Spinal cord (tissue), 10 donors: Measurements from ENCODE around the gene ORAI1. TPM values are rescaled to one million over a fixed set of nuclear protein-coding genes. Genes with fewer than 3 reads are reported as not detected.
"Not testable (repeated sequence)": the region's sequence is repeated elsewhere in the genome, so short reads cannot be mapped to it uniquely, and the experiment has no call there.

Source experiments
- DNase-seq, 6 donors: peaks; one replicate each; pipeline versions ENCODE4 v3.0.0 to v3.0.0-alpha.2; 2013 to 2015; ENCODE audit warnings: low spot score in 6 of 6, low read depth in 4 of 6
- H3K27ac ChIP-seq: one replicate; pipeline ENCODE4 v1.5.1; 2013; ENCODE audit warnings: low read depth, low read length, control low read depth
- H3K27me3 ChIP-seq: one replicate; pipeline ENCODE4 v1.6.1; 2013; ENCODE audit warnings: low read length; ENCODE audit not compliant: control insufficient read depth, insufficient read depth
- H3K36me3 ChIP-seq: one replicate; pipeline ENCODE4 v1.6.1; 2013; ENCODE audit warnings: low read length; ENCODE audit not compliant: control insufficient read depth, insufficient read depth
- H3K4me1 ChIP-seq: one replicate; pipeline ENCODE4 v1.6.1; 2013; ENCODE audit warnings: low read length; ENCODE audit not compliant: control insufficient read depth, insufficient read depth
- H3K4me3 ChIP-seq: one replicate; pipeline ENCODE4 v1.5.1; 2013; ENCODE audit warnings: low read depth, low read length, control low read depth
- H3K9me3 ChIP-seq: one replicate; pipeline ENCODE4 v1.6.1; 2013; ENCODE audit warnings: low read length; ENCODE audit not compliant: control insufficient read depth, insufficient read depth
- WGBS: methylation state at CpG from one replicate; pipeline ENCODE4 v1.1.5; 2013; ENCODE audit warnings: missing lambda C conversion rate; ENCODE audit not compliant: insufficient coverage; 5-methylcytosine and 5-hydroxymethylcytosine counted together
- polyA plus RNA-seq, 2 donors: library from polyadenylated mRNA; unstranded; fragments of 120-200 nt; gene quantifications; one replicate each; pipeline ENCODE4 v1.2.1, GENCODE V29; 2013; ENCODE audit not compliant: insufficient read length in 2 of 2
- total RNA-seq, 2 donors: library from RNA; depleted of rRNA in 1 of 2; stranded (reverse); fragments of 120-200 nt in 1 of 2; fragments of >200 nt in 1 of 2; gene quantifications; one replicate each; pipeline versions ENCODE4 v1.2.3 to v1.2.4, GENCODE V29; 2013 to 2014
- donor health status: healthy.

The ORAI1 gene
- total and polyA plus RNA-seq, 4 donors = 3.0 to 14.3 (median 10.5) TPM

DNA sequence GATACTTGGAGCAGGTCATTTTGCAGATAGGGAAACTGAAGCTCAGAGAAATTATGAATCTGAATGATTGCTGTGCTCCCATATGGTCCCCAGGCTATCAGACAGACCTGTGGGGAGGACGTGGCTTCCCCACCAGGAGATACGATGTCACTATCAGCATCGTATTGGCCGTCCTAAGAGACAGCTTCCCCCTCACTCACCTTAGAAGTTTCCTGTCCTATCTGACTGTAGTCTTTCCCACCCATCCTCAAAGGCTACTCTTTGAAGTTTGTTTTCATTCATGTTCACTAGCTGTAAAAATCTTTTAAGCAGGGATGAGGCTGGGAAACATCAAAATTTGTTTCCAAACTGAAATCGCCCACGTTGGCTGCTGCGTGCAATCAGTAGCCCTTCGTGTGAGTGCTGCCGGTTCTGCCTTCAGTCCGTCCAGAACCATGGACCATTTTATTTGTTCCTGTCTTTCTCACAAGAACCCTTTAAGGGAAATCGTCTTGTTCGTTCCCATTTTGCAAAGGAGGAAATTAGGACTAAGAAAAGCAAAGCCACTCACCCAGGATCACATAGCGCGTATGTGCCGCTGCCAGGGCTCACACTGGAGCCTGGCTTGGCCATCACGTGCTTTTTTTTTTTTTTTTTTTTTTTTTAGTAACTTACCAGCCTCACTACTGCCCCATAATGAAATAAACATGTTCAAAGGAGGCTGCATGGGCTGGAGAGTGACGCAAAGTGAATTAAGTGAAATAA is 44.5 kb upstream of the ORAI1 start:
- H3K36me3 ChIP-seq = no peaks in the 10 kb centered on the region
- H3K27me3 ChIP-seq = no peaks in the 10 kb centered on the region
- H3K4me1 ChIP-seq = peaks cover 50% of the 10 kb centered on the region
- H3K4me3 ChIP-seq = peak overlapping the region; percentile 61
- no peaks in the 10 kb centered on the region for H3K9me3 ChIP-seq
- 6% methylated on average over 9 of the region's 17 CpGs for WGBS
- DNase-seq = peak in 2 of 6 donors; percentile 57 to 60
- peak overlapping the region; percentile 70 for H3K27ac ChIP-seq

DNA sequence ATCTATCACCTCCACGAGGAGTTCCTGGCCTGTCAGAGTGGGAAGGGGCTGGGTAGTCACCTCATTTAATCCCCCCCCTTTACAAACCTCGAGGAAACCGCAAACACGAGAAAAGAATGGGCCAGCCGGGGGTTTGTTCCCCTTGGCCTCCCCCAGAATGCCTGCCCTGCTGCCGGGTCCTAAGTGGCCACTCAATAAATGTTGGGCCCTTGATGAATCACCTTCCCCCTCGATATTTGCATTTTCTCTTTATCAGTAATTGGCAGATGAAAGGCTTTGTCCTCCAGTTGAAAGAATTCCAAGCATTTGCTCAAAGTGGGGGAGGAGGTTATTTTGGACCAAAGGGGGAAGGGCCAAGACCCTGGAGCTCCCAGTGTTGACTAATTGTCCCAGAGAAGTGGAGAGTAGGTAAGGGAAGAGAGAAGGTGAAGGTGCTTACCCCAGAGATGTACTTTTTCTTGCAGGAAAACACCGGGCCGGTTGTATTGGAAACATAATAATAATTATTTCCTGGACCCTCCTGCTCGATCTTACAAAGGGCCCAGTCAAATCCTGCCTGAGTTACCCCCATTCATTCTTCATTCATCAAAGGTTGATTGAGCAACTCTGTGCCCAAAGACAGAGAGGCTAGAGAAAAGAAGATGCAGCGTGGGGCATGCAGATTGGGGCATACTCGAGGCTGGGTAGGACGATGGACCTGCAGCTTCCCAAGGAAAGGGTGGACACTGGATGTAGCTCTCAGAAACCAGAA is 43.6 kb upstream of the ORAI1 start:
- Histone ChIP-seq H3K4me1 (peaks cover 41% of the 10 kb centered on the region), H3K27ac (peak overlapping the region; percentile 70), H3K9me3 (no peaks in the 10 kb centered on the region), H3K4me3 (no peak overlapping the region), H3K27me3 (no peaks in the 10 kb centered on the region), H3K36me3 (no peaks in the 10 kb centered on the region)
- peak in 1 of 6 donors; percentile 20 for DNase-seq
- 18% methylated on average over 4 of the region's 13 CpGs for WGBS

DNA sequence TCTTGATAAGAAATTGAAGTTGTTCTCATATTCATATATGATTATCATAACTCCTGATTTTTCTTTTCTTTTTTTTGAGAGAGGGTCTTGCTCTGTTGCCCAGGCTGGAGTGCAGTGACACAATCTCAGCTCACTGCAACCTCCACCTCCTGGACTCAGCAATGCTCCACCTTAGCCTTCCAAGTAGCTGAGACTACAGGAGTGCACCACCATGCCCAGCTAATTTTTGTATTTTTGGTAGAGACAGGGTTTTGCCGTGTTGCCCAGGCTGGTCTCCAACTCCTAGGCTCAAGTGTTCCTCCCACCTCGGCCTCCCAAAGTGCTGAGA is 43.0 kb upstream of the ORAI1 start:
- not testable (repeated sequence) for H3K27ac ChIP-seq, DNase-seq
- WGBS = 100% methylated on average over 1 of the region's 2 CpGs

DNA sequence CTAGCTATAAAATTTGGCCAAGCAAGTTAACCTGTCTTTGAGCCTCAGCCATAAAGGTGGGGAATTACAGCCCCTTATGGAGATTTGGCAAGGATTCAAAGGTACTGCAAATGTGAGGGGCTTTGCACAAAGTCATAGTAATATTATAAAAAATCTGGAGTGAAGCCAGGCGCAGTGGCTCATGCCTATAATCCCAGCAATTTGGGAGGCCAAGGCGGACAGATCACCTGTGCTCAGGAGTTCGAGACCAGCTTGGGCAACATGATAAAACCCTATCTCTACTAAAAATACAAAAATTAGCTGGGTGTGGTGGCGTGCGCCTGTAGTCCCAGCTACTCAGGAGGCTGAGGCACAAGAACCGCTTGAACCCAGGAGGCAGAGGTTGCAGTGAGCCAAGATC is 41.4 kb upstream of the ORAI1 start:
- not testable (repeated sequence) for H3K9me3 ChIP-seq, H3K4me3 ChIP-seq, H3K27me3 ChIP-seq, DNase-seq, H3K27ac ChIP-seq, H3K36me3 ChIP-seq
- peaks cover 25% of the 10 kb centered on the region for H3K4me1 ChIP-seq
- no CpG with 5 or more reads among the region's 6 CpGs for WGBS

More for the DNA sequence above, 43.0 kb upstream of the ORAI1 start:
- not testable (repeated sequence) for H3K27me3 ChIP-seq, H3K9me3 ChIP-seq, H3K4me3 ChIP-seq, H3K36me3 ChIP-seq
- peaks cover 35% of the 10 kb centered on the region for H3K4me1 ChIP-seq

DNA sequence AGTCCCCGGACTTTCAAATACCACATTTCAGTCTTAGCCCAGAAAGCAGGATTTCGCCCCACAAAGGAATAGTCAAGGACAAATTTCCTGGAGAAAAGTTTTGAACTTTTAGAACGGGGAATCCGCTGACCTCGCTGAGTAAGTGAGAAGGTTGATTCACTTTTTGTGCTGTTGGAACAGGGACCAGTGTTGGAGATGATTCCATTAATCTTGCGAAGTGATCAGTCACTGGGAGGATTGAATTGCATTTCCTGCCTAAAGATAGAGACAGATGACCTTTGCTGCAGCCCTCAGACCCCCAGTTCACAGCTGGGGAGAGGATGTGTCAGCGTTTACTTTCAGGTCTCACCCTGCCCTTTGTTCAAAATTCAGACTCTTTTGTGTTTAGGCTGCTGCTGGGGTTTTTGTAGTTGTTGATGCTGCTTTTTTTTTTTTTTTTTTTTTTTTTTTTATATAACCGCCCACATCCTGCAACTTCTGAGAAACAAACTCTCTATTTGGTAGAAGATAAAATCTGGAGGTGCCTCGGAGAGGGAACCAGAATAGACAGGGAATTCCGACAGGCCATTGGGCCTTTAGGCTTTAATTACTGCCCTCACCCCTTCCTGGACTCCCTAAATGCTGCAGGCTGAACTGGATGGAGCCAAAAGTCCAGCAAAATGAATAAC is 35.7 kb upstream of the ORAI1 start:
- Histone ChIP-seq H3K9me3 (no peaks in the 10 kb centered on the region), H3K36me3 (peaks cover 4% of the 10 kb centered on the region), H3K27ac (peak overlapping the region; percentile 74), H3K27me3 (no peaks in the 10 kb centered on the region), H3K4me1 (peaks cover 8% of the 10 kb centered on the region), H3K4me3 (no peak overlapping the region)
- peak in 1 of 6 donors; percentile 18 for DNase-seq
- WGBS = 46% methylated on average over 3 of the region's 10 CpGs

DNA sequence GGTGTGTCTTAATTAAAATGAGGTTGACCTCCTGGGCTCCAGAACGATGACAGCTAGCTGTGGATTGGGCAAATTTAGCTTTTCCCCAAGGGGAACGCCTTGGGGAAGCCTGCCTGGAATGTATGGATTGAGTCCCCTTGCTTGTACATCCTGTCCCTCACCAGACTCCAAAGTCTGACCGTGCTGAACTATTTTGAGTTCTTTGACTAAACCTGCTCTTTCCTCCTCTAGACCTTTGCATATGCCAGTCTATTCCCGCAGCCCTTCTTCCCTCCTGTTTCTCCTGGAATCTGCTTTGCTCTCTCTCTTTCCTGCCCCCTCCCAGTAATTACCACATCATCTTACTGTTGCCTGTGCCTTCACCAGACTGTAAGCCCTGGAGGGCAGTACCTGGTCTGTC is 34.0 kb upstream of the ORAI1 start:
- Histone ChIP-seq H3K36me3 (peaks cover 10% of the 10 kb centered on the region), H3K27ac (no peak overlapping the region), H3K4me1 (peaks cover 8% of the 10 kb centered on the region), H3K27me3 (no peaks in the 10 kb centered on the region), H3K9me3 (no peaks in the 10 kb centered on the region), H3K4me3 (no peak overlapping the region)
- DNase-seq = no peak
- WGBS = 74% methylated on average over 4 of the region's 4 CpGs

DNA sequence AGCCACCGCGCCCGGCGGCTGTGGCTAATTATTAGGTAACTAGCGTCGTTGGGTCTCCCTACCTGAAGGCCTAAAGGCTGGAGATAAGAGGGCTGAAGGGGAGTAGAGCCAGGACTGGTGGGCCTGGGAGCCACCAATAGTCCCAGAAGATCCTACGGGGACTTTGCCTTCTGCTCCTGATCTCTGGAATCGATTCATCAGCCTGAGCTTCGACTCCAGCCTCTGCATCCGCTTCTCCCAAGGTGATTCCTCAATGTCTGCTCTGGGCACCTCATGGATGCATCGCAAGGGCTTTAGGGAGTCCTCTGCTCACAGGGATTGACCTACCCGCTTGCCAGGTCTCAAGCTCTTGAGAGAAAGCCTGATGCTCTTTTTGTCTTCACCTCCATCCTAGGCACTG is 30.8 kb upstream of the ORAI1 start:
- Histone ChIP-seq H3K4me1 (peaks cover 2% of the 10 kb centered on the region), H3K27ac (no peak overlapping the region), H3K36me3 (peaks cover 10% of the 10 kb centered on the region), H3K27me3 (no peaks in the 10 kb centered on the region), H3K9me3 (no peaks in the 10 kb centered on the region), H3K4me3 (no peak overlapping the region)
- DNase-seq = no peak
- 93% methylated on average over 12 of the region's 12 CpGs for WGBS

DNA sequence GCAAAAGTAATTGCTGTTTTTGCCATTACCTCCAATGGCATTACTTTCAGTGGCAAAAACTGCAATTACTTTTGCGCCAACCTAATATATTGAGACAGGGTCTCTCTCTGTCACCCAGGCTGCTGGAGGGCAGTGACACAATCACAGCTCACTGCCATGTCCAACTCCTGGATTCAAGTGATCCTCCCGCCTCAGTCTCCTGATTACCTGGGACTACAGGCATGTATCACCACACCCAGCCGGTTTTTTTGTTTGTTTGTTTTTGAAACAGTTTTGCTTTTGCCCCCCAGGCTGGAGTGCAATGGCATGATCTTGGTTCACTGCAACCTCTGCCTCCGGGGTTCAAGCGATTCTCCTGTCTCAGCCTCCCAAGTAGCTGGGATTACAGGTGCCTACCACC is 29.8 kb upstream of the ORAI1 start:
- DNase-seq = no peak
- WGBS = 100% methylated on average over 2 of the region's 5 CpGs
- H3K27me3 ChIP-seq = no peaks in the 10 kb centered on the region
- no peaks in the 10 kb centered on the region for H3K9me3 ChIP-seq
- H3K36me3 ChIP-seq = peaks cover 10% of the 10 kb centered on the region
- no peak overlapping the region for H3K27ac ChIP-seq
- H3K4me1 ChIP-seq = no peaks in the 10 kb centered on the region
- no peak overlapping the region for H3K4me3 ChIP-seq

DNA sequence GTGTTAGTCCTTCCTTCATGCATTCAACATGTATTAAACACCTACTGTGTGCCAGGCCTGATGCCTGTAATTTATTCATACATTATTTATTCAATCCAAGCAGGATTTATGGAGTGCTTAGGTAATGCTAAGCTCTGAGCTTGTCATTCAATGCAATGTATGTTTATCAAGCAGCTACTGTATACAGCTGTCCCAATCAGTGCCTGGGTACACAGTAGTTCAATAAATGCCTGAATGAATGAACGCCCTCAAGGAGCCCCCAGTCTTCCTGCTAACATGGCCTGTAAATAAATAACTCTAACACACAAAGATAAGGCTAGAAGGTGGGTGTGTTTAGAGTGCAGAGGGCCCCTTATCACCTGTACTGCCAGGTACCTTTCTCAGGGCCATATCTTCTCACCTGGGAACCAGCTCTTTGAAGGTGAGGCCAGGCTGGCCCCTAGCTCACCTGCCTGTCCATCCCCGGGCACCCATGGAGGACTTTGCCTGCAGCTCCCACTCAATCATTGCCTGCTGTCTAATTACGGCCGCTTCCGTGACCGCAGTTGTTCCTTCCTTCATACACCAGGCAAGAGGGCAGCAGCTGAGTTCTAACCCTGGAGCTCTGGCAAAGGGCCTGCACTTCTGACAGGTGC is 25.5 kb upstream of the ORAI1 start:
- Histone ChIP-seq H3K9me3 (no peaks in the 10 kb centered on the region), H3K27ac (no peak overlapping the region), H3K36me3 (peaks cover 4% of the 10 kb centered on the region), H3K4me1 (no peaks in the 10 kb centered on the region), H3K4me3 (no peak overlapping the region), H3K27me3 (no peaks in the 10 kb centered on the region)
- no peak for DNase-seq
- WGBS = 85% methylated on average over 5 of the region's 6 CpGs
